ENCODE results near the gene DLEC1. TPM values are rescaled to one million over a fixed set of nuclear protein-coding genes. Genes with fewer than 3 reads are reported as not detected.

The DLEC1 gene
- total and polyA plus RNA-seq, 9 of the 15 experiments (the other 6 are each of a cell fraction or from before 2014, with no cell fraction given), result 0.07 to 0.08 TPM; not detected in 7

GRCh38 chr3:38138349-38139190, 99.6 kb downstream of the DLEC1 start, which contains the start of gene MYD88 (continued):
- TF ChIP-seq MCM5 (IDR thresholded peaks at IDR 0.05; ENCODE audit: low read depth) (no peak), MTA3 (IDR thresholded peaks at IDR 0.05; ENCODE audit: borderline replicate concordance) (0 out of 2 replicates have a peak, but pooled peaks have one; percentile 70), STAT5B (CRISPR knock-in tag; IDR thresholded peaks at IDR 0.05) (no peak), NR1H2 (CRISPR knock-in tag; IDR thresholded peaks at IDR 0.05) (peak; percentile 93; the same call in 1 of the 2 replicates), FOXA3 (CRISPR knock-in tag; conservative IDR thresholded peaks at IDR 0.05 in 1 of 2, IDR thresholded peaks at IDR 0.05 in 1 of 2) (0 out of 4 replicates have a peak, but pooled peaks of 1 of the 2 experiments have one; percentile 15), ZNF695 (CRISPR knock-in tag; IDR thresholded peaks at IDR 0.05) (no peak), ZNF518B (CRISPR knock-in tag; IDR thresholded peaks at IDR 0.05) (no peak), POLR2AphosphoS2 (IDR thresholded peaks at IDR 0.05; ENCODE audit: low read length) (no peak), NCOA4 (IDR thresholded peaks at IDR 0.05; ENCODE audit: partially characterized antibody) (no peak), ETV6 (IDR thresholded peaks at IDR 0.05; ENCODE audit: borderline replicate concordance in 1 of 2, low read depth in 2 of 2, low read length in 1 of 2) (no peak; a peak in 1 of 4 replicates), ETV6 (CRISPR knock-in tag; IDR thresholded peaks at IDR 0.05; ENCODE audit: borderline replicate concordance) (no peak; the same call in 1 of the 2 replicates), U2AF1 (optimal IDR thresholded peaks at IDR 0.05; ENCODE audit: low read depth, low read length) (peak; percentile 51), ELF1 (tag; IDR thresholded peaks at IDR 0.05) (peak; percentile 63; the same call in 1 of the 2 replicates), GATAD2B (IDR thresholded peaks at IDR 0.05; ENCODE audit: borderline replicate concordance) (no peak)
- TF ChIP-seq, protein P1, sequence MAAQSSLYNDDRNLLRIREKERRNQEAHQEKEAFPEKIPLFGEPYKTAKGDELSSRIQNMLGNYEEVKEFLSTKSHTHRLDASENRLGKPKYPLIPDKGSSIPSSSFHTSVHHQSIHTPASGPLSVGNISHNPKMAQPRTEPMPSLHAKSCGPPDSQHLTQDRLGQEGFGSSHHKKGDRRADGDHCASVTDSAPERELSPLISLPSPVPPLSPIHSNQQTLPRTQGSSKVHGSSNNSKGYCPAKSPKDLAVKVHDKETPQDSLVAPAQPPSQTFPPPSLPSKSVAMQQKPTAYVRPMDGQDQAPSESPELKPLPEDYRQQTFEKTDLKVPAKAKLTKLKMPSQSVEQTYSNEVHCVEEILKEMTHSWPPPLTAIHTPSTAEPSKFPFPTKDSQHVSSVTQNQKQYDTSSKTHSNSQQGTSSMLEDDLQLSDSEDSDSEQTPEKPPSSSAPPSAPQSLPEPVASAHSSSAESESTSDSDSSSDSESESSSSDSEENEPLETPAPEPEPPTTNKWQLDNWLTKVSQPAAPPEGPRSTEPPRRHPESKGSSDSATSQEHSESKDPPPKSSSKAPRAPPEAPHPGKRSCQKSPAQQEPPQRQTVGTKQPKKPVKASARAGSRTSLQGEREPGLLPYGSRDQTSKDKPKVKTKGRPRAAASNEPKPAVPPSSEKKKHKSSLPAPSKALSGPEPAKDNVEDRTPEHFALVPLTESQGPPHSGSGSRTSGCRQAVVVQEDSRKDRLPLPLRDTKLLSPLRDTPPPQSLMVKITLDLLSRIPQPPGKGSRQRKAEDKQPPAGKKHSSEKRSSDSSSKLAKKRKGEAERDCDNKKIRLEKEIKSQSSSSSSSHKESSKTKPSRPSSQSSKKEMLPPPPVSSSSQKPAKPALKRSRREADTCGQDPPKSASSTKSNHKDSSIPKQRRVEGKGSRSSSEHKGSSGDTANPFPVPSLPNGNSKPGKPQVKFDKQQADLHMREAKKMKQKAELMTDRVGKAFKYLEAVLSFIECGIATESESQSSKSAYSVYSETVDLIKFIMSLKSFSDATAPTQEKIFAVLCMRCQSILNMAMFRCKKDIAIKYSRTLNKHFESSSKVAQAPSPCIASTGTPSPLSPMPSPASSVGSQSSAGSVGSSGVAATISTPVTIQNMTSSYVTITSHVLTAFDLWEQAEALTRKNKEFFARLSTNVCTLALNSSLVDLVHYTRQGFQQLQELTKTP (IDR thresholded peaks at IDR 0.05; ENCODE audit: low read depth in 1 of 2, partially characterized antibody in 2 of 2), result no peak
- TF ChIP-seq, protein P2, sequence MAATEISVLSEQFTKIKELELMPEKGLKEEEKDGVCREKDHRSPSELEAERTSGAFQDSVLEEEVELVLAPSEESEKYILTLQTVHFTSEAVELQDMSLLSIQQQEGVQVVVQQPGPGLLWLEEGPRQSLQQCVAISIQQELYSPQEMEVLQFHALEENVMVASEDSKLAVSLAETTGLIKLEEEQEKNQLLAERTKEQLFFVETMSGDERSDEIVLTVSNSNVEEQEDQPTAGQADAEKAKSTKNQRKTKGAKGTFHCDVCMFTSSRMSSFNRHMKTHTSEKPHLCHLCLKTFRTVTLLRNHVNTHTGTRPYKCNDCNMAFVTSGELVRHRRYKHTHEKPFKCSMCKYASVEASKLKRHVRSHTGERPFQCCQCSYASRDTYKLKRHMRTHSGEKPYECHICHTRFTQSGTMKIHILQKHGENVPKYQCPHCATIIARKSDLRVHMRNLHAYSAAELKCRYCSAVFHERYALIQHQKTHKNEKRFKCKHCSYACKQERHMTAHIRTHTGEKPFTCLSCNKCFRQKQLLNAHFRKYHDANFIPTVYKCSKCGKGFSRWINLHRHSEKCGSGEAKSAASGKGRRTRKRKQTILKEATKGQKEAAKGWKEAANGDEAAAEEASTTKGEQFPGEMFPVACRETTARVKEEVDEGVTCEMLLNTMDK (IDR thresholded peaks at IDR 0.05; ENCODE audit: borderline replicate concordance, insufficient read depth, low read depth, low read length, poor library complexity, severe bottlenecking), result no peak
